Stimulated activated CD8-positive, alpha-beta memory T cell treated with anti-CD3 and anti-CD28 coated beads, Interleukin-4, amount 100 ng/mL, for 1 hour (primary cell): ENCODE results near the gene SFXN5.

Experiments used
- DNase-seq, 2 donors: peaks; one replicate each; pipeline ENCODE4 v3.0.0-alpha.2; 2020; ENCODE audit warnings: low read depth in 2 of 2, low spot score in 1 of 2

Gene SFXN5

GRCh38 chr2:72925328-72925943, 146.1 kb downstream of the SFXN5 start:
- no peak for DNase-seq

GRCh38 chr2:72924353-72925240, 146.9 kb downstream of the SFXN5 start:
- DNase-seq: no peak

DNA sequence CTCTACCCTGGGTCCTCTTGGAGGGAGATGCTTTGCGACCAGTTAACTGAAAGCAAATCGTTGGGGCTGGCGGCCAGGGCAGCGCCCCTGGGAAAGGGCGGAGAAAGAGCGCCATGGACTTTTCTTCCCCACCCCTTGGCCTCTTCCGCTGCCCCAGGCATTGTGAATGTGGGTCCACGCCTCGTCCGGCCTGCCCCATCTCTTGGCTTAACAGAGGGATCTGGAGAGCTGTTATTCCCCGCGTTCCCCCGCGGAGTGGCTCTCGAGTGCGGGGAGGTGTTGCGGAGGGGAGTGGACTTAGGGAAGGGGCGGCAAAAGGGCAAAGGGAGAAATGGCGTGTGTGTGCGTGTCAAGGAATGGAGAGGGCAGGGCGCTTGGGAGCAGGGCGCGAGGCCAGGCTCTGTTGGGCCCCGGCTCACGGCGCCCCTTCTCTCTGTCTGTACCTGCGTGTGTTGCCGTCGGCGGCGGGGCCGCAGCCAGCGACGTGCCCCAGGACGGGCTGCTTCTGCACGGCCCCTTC, 147.6 kb downstream of the SFXN5 start:
- no peak for DNase-seq

DNA sequence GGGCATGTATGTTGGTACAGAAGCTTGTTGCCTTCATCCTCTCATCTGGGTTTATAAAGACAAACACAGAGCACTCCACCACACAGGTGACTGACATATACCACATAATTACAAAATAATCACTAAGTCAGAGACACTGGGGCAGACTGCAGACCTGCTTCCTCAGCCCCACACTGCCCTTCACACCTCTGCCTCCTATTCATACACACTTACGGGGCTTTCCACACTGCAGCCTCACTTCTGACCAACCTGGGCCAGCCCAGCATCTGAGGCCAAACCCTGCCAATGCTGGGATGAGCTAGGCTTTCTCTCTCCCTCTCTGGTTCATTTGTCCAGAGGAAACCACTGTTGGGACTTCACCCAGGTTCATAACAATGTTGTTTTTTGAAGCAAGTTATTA, 149.7 kb downstream of the SFXN5 start:
- DNase-seq: no peak

DNA sequence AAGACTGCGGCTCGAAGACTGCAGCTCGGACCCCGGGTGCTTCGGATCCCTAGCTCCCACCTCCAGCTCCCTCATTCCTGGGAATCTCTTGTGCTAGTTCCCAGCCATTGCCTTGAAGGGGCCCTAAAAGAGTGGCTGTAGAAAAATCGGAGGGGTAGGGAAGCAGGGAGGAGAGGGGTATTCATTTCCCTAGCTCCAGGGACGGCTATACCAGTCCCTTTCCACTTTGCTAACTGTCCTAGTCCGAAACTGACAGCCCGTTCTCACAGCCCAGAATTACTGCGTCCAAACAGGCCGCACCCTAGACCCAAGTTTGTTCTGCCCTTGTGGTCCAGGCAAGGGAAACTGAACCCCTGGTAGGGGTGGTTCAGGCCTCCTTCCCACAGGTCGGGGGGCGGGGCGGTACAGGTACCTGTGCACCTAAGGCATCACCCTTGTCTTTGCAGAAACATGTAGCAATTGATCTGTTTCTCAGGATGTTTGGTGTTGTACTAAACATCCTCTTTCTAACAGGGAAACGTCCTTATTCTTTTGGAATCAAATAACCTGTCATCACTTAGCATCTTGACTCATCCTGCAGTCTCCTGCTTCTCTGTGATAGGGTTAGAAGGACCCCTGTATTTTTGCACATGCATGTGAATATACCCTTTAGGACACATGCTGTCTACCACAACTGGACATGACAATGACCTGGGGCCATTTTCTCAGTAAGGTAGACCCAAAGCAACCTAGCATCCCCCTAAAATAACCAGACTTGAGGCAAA, 150.2 kb downstream of the SFXN5 start:
- DNase-seq: no peak

- no peak for DNase-seq
Observed at GRCh38 chr2:72920318-72921087, 151.0 kb downstream of the SFXN5 start.

- no peak for DNase-seq
Observed at GRCh38 chr2:72919414-72920317, 151.8 kb downstream of the SFXN5 start.

DNA sequence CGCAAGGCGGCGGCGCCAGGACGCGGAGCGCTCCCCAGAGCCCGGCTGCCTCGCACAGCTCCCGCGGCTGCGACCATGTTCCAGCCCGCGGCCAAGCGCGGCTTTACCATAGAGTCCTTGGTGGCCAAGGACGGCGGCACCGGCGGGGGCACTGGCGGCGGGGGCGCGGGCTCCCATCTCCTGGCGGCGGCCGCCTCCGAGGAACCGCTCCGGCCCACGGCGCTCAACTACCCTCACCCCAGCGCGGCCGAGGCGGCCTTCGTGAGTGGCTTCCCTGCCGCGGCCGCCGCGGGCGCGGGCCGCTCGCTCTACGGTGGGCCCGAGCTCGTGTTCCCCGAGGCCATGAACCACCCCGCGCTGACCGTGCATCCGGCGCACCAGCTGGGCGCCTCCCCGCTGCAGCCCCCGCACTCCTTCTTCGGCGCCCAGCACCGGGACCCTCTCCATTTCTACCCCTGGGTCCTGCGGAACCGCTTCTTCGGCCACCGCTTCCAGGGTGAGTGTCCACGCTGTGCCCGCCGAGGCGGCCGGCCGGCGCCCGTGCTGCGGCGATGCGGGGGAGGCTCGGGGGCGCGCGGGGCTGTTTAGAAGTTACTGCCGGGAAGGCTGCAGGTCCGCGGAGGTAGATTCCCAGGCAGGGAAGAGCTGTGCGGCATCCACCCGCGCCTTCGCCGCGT, 153.5 kb downstream of the SFXN5 start:
- no peak for DNase-seq

DNA sequence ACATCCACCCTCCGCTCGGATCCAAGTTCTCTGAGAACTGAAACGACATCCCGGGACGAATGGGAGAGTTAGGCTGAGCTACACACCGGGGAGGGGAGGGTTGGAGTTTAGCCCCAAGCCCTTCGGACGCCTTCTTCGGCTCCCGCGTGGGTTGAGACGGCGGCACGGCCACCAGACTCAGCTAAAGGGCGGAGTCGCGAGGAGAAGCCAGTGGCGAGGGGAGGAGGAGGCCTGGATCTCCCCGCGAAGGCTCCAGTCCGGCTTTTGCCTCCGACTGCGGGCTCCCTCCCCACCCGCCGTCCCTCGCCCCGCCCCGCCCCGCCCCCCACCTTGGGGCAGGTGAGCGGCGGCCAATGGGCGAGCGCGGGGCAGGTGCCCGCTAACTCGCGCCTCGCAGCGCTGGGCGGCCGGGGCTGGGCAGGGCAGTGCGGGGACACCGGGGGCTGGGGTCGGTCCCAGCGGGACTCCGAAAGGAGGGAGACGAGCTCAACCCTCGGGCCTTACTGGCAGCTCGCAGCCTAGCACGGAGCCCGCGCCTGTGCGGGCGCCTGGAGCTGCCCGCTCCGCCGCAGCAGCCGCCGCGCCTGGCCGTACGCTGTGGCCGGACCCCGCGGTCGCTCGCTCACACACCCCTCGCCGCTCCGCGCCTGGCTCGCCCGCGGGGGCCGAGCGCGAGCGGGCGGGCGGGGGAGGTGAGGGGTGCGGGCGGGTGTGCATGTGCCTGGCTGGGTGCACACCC, 154.2 kb downstream of the SFXN5 start, which contains the start of gene EMX1:
Gene EMX1 (plus strand): TSS at position 382 of the 739 bp plus-strand sequence. CDS start 334 bp downstream, at position 716.
- no peak for DNase-seq

DNA sequence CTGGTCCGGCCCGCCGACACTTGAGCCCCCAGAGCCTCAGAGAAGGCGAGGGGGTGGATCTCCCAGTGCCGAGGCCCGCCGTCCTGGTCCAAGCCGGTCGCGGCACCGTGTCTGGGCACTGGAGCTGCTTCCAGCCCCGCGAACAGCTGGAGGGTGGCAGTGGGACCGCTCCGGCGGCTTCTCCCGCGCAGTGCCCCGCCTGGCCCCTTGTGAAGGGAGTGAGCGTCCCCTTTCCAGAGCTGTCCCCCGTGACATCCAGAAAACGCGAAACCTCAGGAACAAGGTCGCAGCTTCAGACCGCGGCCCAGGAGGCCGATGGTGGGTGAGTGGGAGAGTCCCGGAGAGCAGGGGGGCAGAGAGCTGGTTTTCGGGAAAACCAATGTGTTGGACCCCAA, 154.8 kb downstream of the SFXN5 start:
- no peak for DNase-seq

DNA sequence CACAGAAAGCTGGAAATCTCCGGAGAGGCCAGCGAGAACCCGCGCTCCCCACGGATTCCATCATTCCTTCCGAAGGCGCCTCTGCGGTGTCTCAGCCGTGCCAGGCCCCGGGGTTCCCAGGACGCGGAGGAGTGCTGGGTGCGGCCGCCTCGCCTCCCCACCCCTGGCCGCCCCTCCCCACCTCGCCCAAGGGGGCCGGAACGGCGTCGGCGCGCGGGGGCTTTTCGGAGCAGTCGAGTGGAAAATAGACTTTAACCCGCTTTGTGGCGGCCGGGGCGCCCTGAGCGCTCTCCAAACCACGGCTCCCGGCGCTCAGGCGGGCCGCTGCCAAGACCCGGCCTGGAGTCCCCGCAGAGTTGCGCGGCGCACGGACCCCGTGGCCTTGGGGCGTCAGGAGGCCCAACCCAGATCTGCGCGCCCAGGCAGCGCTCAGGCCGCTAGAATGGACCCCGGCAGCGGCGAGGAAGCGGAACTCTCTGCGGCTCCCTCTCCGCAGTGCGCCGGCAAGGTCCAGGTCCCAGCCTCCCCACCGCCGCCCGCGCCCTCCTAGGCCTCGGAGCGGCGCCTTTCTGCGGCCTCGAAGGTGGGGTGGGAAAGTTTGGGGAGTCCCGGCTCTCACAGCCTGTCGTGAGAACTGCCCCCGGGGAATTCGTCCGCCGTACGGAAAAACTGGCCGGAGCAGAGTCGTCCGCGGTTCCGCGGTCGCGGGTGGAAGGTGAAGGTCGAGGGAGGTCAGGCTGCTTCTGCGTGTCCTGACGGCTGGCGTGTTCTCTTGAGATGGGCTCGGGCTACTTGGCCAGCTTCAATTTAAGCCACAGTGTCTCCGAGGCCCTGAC, 155.4 kb downstream of the SFXN5 start:
- DNase-seq: no peak

- DNase-seq: no peak
Observed at GRCh38 chr2:72915320-72915906, 156.1 kb downstream of the SFXN5 start.

DNA sequence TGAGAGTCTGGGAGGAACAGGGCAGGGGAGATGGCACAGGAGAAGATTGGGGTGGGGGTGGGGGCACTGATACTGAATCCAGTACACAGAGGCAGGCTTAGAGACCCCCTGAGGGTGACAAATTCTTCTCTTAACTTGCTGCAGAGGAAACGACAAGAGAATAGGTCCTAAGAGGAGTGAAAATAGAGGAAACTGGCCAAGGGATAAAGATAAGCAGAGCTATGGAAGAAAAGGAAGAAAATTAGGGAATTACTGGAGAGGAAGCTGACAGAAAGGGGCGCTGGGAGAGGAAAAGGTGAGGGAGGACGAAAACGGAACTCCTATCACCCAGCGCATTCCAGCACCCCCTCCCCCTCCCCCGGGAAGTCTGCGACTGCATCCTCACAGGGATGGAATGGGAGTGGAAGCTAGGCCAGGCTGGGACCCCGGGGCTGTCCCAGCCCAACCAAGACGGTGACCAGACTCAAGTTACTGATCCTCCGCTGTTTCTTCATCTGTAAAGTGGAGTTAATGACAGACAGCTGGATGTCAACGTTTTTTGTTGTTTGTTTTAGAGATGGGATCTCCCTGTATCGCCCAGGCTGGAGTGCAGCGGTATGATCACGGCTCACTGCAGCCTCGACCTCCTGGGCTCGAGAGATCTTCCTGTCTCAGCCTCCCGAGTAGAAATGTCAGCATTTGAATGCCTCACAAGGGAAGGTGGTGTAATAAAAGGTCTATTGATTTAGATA, 156.8 kb downstream of the SFXN5 start:
- no peak for DNase-seq

GRCh38 chr2:72914206-72914559, 157.3 kb downstream of the SFXN5 start:
- DNase-seq: no peak

- no peak for DNase-seq
Observed at GRCh38 chr2:72913486-72914205, 157.9 kb downstream of the SFXN5 start.

- no peak for DNase-seq
Observed at GRCh38 chr2:72911256-72911655, 160.3 kb downstream of the SFXN5 start.
